ENCODE measurements around the gene CCDC148.

DNA sequence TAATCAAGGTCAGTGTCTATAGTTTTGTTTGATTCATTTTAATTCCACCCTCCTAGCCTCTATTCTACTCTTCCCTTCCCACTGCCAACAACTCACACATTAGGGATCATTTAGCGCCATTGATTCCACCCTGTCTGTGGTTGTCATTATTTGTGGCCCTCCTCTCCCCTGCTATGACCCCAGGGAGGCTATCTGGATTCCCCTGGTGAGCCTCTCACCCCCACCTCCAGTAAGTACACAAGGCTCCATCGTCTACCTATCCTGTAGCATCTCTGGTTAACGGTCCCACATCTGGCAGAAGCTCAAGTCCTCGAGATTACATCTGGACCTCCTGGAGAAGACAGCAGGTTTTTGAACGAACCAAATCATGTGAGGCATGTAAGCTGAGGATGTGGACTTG lies 327.5 kb downstream of the CCDC148 start:
- TF ChIP-seq, protein P1, sequence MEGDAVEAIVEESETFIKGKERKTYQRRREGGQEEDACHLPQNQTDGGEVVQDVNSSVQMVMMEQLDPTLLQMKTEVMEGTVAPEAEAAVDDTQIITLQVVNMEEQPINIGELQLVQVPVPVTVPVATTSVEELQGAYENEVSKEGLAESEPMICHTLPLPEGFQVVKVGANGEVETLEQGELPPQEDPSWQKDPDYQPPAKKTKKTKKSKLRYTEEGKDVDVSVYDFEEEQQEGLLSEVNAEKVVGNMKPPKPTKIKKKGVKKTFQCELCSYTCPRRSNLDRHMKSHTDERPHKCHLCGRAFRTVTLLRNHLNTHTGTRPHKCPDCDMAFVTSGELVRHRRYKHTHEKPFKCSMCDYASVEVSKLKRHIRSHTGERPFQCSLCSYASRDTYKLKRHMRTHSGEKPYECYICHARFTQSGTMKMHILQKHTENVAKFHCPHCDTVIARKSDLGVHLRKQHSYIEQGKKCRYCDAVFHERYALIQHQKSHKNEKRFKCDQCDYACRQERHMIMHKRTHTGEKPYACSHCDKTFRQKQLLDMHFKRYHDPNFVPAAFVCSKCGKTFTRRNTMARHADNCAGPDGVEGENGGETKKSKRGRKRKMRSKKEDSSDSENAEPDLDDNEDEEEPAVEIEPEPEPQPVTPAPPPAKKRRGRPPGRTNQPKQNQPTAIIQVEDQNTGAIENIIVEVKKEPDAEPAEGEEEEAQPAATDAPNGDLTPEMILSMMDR (IDR thresholded peaks at IDR 0.05; ENCODE audit: low read depth, low read length, poor library complexity, severe bottlenecking), result no peak
- no peak for TF ChIP-seq EZH2phosphoT487 (IDR thresholded peaks at IDR 0.05; ENCODE audit: borderline replicate concordance, low read length)
